ENCODE data around the gene PPP1R13B. TPM values are rescaled to one million over a fixed set of nuclear protein-coding genes. Genes with fewer than 3 reads are reported as not detected.

Gene PPP1R13B
- total RNA-seq, 4 donors from 2014 or later: 5.6 to 71.6 (median 18.2) TPM

DNA sequence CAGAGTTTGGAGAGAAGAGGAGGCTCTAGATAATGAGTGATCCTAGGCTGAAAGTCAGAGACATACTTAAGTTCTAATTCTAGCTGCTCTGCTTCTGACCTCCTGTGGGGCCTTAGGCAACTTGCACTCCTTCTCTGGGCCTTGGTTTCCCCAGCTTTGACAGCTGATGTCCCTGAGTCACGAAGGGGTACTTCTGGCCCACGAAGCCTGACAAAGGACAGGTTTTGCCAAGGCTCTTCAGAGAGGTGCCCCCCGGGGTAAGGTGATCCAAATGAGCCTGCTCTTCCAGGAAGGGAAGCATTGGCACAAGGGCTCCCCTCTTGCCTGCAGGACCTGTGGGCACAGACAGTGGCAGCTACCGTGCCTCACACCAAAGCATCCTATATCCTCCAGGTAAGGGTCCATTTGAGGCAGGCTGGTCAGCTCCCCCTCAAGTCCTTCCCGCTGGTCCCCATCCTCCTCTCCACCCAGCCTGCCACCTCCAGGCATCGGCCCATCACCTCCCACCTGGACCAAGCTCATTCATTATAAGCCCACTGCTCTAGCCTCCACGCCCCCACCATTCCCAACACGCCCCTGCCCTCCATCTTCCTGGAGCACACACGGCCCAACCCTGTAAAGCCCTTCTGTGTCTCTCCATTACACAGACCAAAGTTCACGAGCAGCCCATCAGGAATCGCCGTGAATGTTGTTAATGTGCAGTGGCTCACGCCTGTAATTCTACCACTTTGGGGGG is 1.9 kb upstream of the PPP1R13B start:
- Histone ChIP-seq H3K4me3 (no peak overlapping the region), H3K27ac (peak overlapping the region in 1 of 2 donors; percentile 81), H3K4me1 (peaks cover 0 to 12% of the 10 kb centered on the region in 2 donors), H3K36me3 (no peaks in the 10 kb centered on the region), H3K27me3 (no peaks in the 10 kb centered on the region), H3K9me3 (no peaks in the 10 kb centered on the region)
- DNase-seq: no peak
- TF ChIP-seq, protein P1, sequence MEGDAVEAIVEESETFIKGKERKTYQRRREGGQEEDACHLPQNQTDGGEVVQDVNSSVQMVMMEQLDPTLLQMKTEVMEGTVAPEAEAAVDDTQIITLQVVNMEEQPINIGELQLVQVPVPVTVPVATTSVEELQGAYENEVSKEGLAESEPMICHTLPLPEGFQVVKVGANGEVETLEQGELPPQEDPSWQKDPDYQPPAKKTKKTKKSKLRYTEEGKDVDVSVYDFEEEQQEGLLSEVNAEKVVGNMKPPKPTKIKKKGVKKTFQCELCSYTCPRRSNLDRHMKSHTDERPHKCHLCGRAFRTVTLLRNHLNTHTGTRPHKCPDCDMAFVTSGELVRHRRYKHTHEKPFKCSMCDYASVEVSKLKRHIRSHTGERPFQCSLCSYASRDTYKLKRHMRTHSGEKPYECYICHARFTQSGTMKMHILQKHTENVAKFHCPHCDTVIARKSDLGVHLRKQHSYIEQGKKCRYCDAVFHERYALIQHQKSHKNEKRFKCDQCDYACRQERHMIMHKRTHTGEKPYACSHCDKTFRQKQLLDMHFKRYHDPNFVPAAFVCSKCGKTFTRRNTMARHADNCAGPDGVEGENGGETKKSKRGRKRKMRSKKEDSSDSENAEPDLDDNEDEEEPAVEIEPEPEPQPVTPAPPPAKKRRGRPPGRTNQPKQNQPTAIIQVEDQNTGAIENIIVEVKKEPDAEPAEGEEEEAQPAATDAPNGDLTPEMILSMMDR (IDR thresholded peaks at IDR 0.05): no peak
- no peak for TF ChIP-seq POLR2A (IDR thresholded peaks at IDR 0.05)
- intact Hi-C loops (cut with DNase I; ENCODE audit: low total_unique reads): no loop called here

- Histone ChIP-seq H3K9me3 (no peaks in the 10 kb centered on the region), H3K27me3 (no peaks in the 10 kb centered on the region), H3K36me3 (no peaks in the 10 kb centered on the region), H3K4me3 (peak overlapping the region; percentile 52 to 92), H3K4me1 (peaks cover 0 to 12% of the 10 kb centered on the region in 2 donors), H3K27ac (peak overlapping the region; percentile 80 to 81)
- TF ChIP-seq, protein P1 (IDR thresholded peaks at IDR 0.05): no peak
- TF ChIP-seq POLR2A (IDR thresholded peaks at IDR 0.05): no peak
- peak; percentile 41 to 43 for DNase-seq
- intact Hi-C loops (cut with DNase I; ENCODE audit: low total_unique reads): no loop called here
These were observed 1.1 kb upstream of the PPP1R13B start for GRCh38 chr14:103848175-103849077.

DNA sequence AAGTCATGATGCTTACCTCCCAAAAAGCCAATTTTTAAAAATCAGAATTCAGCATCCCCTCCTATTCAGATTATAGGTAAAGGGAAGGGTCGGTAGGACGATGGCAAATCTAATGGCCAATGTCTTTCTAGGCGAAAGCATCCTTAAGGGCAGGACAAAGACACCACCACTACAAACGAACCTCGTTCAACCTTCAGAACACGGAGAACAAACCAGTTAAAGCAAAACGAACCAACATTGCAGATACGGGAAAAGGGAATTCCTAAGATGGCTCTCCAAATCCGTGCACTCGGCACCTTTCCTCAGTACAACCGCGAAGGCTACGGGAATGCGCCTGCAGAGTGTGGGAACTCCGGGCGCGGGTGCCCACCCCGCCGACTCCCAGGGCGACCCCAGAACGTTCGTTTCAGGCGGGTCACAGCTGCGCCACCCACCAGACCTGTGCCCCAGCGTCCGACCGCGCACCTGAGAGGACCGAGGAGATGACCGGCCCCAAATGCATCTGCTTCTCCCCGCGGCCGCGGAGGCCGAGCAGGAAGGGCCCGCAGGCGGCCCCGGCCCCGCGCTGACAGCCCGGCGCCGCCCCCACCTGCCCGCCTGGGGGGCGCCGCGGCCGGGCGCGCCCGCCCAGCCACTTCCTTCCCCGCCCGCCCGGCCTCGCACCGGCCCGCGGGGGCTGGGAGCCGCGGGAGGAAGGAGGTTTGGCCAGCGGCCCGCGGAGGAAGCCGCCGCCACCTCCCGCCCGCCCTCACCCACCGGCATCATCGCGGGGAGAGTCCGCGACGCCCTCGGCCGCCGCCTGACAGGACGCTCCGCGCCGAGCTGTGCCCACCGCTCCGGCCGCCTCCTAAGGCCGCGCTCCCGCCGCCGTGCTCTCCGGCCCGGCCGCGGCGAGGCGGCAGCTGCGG is 578 bp downstream of the PPP1R13B start:
- intact Hi-C loops (cut with DNase I; ENCODE audit: low total_unique reads): no loop called here
- no peak for TF ChIP-seq POLR2A (IDR thresholded peaks at IDR 0.05)
- TF ChIP-seq, protein P1 (IDR thresholded peaks at IDR 0.05): no peak
- Histone ChIP-seq H3K36me3 (no peaks in the 10 kb centered on the region), H3K27me3 (no peaks in the 10 kb centered on the region), H3K27ac (peak overlapping the region; percentile 75 to 80), H3K4me3 (peak overlapping the region; percentile 52 to 92), H3K4me1 (peaks cover 0 to 12% of the 10 kb centered on the region in 2 donors), H3K9me3 (no peaks in the 10 kb centered on the region)
- DNase-seq: no peak

DNA sequence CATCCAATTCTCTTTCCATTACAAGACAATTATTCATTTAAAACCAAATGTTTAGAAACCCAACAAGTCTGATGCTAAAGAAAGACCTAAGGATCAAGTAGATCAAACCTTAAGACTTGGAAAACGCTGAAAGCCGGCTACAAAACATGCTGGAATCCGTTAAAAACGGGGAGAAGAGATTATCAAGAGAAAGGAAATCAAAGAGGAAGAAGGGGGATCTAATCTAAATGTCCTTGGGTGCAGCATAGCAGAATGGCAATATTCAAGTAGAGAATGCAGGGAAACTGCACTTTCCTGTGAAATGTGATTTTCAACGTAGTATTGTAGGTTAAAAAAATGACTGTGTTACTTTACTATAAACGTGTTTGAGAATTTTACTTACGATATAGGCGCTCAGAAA is 1.3 kb downstream of the PPP1R13B start:
- Histone ChIP-seq H3K27ac (no peak overlapping the region), H3K9me3 (no peaks in the 10 kb centered on the region), H3K27me3 (no peaks in the 10 kb centered on the region), H3K4me1 (peaks cover 0 to 12% of the 10 kb centered on the region in 2 donors), H3K4me3 (peak overlapping the region; percentile 52 to 92), H3K36me3 (no peaks in the 10 kb centered on the region)
- no peak for DNase-seq
- TF ChIP-seq, protein P1 (IDR thresholded peaks at IDR 0.05): no peak
- TF ChIP-seq POLR2A (IDR thresholded peaks at IDR 0.05): no peak
- intact Hi-C loops (cut with DNase I; ENCODE audit: low total_unique reads): no loop called here
